Epithelial cell of proximal tubule (primary cell): ENCODE data around the gene GCLM. TPM values are rescaled to one million over a fixed set of nuclear protein-coding genes. Genes with fewer than 3 reads are reported as not detected.
A peak's percentile ranks its signal among the peaks of the same experiment; 100 is the strongest.

Experiments used
- DNase-seq: peaks from one replicate; pipeline ENCODE4 v3.0.0-alpha.2; 2011; ENCODE audit warnings: low read depth
- H3K4me3 ChIP-seq: 2 replicates; pipeline ENCODE4 v1.5.1; 2011; ENCODE audit warnings: low read depth, mild to moderate bottlenecking, low read length
- CTCF ChIP-seq: conservative IDR thresholded peaks from 2 replicates; pipeline ENCODE4 v1.5.1; 2012; ENCODE audit warnings: low read depth, mild to moderate bottlenecking, low read length
- total RNA-seq: library from RNA; depleted of rRNA; stranded (reverse); fragments of >200 nt; gene quantifications from 2 replicates; pipeline ENCODE4 v1.2.3, GENCODE V29; 2015

Gene GCLM
- total RNA-seq, 1 donor from 2014 or later, result 20.7 TPM

GRCh38 chr1:93839753-93840152, 69.5 kb downstream of the GCLM start:
- no peak for TF ChIP-seq CTCF
- H3K4me3 ChIP-seq, result no peak overlapping the region
- DNase-seq, result no peak

- TF ChIP-seq CTCF, result no peak
- DNase-seq, result peak; percentile 55
- H3K4me3 ChIP-seq, result no peak overlapping the region
Measured at GRCh38 chr1:93839307-93839706, 69.9 kb downstream of the GCLM start.

DNA sequence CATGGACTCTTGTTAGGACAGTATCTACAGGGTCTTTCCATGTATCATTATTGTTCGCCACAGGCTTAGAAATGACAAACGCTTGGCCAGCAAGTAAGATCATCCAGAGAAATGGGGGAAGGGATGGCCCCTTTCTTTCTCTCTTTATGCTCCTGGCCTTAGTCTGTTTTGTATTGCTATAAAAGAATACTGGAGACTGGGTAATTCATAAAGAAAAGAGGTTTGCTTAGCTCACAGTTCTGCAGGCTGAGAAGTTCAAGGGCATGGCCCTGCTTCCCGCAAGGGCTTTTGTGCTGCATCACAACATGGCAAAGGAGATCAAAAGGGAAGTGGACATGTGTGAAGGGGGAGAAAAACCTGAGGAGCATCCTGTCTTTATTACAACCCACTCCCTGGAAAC, 71.3 kb downstream of the GCLM start:
- H3K4me3 ChIP-seq, result no peak overlapping the region
- TF ChIP-seq CTCF, result no peak
- no peak for DNase-seq

Other genes starting within 250 kb of the GCLM start
- 64.2 and 74.8 TPM in 2 replicates for gene BCAR3, start 227.6 kb downstream of the GCLM start, total RNA-seq
- gene DNTTIP2, start 30.2 kb downstream of the GCLM start, total RNA-seq, result 36.8 and 41.6 TPM in 2 replicates
- not detected in 2 replicates for gene ABCA4, start 211.7 kb upstream of the GCLM start, total RNA-seq